NCI-H460 (cell line): ENCODE results near the gene MEX3A. TPM values are rescaled to one million over a fixed set of nuclear protein-coding genes. Genes with fewer than 3 reads are reported as not detected.
"Not testable (repeated sequence)": the region's sequence is repeated elsewhere in the genome, so short reads cannot be mapped to it uniquely, and the experiment has no call there.

Experiments used
- DNase-seq: peaks from one replicate; pipeline ENCODE4 v3.0.0-alpha.2; 2016; ENCODE audit warnings: low read depth; ENCODE audit errors: extremely low read depth
- total RNA-seq: library from RNA; depleted of rRNA; stranded (reverse); fragments of >200 nt; shearing (Covaris generic); gene quantifications from 2 replicates; pipeline ENCODE4 v1.2.3, GENCODE V29; 2014

The MEX3A gene
- total RNA-seq, 1 experiment from 2014 or later: 2.8 TPM

DNA sequence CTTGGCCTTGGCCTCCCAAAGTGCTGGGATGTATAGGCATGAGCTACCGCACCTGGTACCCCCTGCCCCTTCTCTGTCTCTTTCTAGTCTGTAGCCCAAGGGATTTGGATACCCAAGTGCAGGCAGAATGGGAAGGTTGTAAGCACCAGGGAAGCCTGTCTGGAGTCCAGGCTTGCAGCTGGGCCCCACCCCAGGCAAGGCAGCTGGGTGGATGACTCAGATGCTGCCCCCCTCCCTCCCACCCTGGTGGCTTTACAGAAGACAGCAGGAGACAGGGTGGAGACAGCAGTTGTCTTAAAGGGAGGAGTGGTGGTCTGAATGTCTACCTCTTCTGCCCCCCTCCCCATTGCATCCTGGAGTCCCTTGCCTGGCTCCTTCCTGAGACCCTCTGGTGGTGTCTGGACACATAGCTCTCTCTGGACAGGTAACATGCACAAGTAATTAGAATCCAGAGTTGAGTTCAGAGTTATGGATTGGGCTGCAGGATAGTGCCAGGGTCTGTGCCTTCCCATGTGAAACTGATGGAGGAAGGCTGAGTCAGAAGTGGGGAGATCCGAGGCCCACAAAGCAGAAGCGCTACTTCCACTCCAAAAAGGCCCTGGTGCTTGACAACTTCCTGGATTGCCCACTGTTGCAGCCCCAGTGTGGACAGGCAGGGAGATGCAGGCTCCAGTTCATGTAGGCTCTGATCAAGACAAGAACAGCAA is 37.4 kb upstream of the MEX3A start:
- DNase-seq: no peak

- no peak for DNase-seq
Measured at GRCh38 chr1:156118177-156118868, 36.1 kb upstream of the MEX3A start.

DNA sequence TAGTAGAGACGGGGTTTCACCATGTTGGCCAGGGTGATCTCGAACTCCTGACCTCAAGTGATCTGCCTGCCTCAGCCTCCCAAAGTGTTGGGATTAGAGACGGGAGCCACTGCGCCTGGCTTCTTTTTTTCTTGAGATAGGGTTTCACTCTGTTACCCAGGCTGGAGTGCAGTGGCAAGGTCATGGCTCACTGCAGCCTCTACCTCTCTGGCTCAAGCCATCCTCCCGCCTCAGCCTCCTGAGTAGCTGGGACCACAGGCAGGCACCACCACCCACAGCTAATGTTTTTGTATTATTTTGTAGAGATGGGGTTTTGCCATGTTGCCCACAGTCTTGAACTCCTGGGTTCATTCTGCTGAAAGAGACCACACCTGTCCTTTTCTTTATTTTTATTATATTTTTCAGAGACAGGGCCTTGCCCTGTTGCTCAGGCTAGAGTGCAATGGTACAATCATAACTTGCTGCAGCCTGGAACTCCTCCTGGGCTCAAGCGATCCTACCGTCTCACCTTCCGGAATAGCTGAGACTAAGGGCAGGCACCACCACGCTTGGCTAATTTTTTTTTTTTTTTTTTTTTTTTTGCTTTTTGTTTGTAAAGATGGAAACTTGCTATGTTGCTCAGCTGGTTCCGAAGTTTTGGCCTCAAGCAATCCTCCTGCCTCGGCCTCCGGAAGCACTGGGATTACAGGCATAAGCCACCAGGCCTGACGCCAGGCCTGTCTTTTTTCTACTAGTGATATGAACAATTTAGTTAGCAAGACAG is 35.3 kb upstream of the MEX3A start:
- no peak for DNase-seq

DNA sequence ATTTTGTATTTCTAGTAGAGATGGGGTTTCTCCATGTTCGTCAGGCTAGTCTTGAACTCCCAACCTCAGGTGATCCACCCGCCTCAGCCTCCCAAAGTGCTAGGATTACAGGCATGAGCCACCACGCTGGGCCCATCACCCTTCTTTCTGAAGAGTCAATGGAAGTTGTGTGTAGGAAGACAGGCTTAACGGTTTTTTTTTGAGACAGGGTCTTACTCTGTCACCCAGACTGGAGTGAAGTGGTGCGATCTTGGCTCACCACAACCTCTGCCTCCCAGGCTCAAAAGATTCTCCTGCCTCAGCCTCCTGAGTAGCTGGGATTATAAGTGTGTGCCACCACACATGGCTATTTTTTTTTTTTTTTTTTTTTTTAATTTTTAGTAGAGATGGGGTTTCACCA is 34.5 kb upstream of the MEX3A start:
- DNase-seq: not testable (repeated sequence)

GRCh38 chr1:156115514-156116374 is 33.5 kb upstream of the MEX3A start:
- DNase-seq: no peak

DNA sequence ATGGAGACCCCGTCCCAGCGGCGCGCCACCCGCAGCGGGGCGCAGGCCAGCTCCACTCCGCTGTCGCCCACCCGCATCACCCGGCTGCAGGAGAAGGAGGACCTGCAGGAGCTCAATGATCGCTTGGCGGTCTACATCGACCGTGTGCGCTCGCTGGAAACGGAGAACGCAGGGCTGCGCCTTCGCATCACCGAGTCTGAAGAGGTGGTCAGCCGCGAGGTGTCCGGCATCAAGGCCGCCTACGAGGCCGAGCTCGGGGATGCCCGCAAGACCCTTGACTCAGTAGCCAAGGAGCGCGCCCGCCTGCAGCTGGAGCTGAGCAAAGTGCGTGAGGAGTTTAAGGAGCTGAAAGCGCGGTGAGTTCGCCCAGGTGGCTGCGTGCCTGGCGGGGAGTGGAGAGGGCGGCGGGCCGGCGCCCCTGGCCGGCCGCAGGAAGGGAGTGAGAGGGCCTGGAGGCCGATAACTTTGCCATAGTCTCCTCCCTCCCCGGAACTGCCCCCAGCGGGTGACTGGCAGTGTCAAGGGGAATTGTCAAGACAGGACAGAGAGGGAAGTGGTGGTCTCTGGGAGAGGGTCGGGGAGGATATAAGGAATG is 32.8 kb upstream of the MEX3A start:
- DNase-seq: no peak

DNA sequence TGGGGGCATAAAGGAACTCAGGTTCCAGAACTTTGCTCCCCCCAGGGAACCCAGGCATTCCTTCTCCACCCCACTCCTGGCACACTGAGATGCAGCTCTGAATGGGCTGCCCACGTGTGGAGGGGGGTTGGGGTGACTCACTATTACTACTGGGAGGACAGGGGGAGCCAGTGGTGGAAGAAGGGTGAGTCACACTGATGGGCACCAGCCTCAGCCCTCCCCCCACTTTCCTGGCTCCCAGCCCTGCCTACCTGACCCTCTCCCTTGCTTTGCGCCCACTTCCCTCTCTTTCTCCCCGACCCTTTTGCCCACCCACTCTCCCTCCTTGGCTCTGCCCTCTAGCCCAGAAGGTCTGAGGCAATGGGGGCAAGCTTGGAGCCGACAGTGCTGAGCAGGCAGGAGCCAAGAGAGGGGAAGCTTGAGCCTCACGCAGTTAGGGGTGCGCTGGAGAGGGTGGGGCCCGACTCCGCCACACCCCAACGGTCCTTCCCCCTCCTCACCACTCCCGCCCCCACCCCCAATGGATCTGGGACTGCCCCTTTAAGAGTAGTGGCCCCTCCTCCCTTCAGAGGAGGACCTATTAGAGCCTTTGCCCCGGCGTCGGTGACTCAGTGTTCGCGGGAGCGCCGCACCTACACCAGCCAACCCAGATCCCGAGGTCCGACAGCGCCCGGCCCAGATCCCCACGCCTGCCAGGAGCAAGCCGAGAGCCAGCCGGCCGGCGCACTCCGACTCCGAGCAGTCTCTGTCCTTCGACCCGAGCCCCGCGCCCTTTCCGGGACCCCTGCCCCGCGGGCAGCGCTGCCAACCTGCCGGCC is 32.0 kb upstream of the MEX3A start, which contains the start of gene LMNA:
Gene LMNA (plus strand): TSS at position 611 of the 818 bp plus-strand sequence. CDS start 208 bp downstream, outside the sequence.
- DNase-seq: peak; percentile 95

- no peak for DNase-seq
Measured at GRCh38 chr1:156113282-156113950, 31.2 kb upstream of the MEX3A start.

GRCh38 chr1:156112276-156113137 is 30.2 kb upstream of the MEX3A start:
- no peak for DNase-seq

- no peak for DNase-seq
Measured at GRCh38 chr1:156111355-156111962, 29.2 kb upstream of the MEX3A start.

DNA sequence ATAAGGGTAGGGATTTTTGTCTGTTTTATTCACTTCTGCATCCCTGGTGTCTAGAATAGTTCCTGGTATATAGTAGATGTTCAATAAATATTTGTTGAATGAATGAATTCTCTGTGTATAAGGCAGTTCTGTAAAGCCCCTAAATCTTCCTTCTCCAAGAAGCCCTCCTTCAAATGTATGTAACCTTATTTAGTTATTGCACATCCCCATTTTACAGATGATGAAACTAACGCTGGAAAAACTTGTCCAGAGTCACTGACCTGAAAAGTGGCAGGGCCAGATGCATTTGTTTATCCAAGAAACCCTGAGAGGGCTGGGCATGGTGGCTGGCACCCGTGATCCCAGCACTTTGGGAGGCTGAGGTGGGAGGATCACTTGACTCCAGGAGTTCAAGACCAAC is 28.0 kb upstream of the MEX3A start:
- no peak for DNase-seq

DNA sequence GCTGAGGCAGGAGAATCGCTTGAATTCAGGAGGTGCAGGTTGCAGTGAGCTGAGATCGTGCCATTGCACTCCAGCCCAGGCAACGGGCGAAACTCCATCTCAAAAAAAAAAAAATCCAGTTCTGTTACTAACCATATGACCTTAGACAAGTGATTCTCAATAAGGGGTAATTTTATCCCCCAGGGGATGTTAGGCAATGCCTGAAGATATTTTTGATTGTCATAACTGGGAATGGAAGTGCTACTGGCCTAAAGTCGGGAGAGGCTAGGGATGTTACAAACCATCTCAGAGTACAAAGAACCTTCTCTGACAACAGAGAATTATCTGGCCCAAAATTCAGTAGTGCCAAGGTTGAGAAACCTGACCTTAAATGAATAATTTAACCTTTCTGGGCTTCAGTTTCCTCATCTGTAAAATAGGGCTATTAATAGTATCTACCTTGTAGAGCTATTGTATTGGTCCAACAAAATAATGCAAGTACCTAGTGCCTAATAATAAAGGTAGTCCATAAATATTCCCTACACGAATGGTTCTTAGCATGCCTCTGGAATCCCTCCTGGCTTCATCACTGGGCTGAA is 26.5 kb upstream of the MEX3A start:
- no peak for DNase-seq

DNA sequence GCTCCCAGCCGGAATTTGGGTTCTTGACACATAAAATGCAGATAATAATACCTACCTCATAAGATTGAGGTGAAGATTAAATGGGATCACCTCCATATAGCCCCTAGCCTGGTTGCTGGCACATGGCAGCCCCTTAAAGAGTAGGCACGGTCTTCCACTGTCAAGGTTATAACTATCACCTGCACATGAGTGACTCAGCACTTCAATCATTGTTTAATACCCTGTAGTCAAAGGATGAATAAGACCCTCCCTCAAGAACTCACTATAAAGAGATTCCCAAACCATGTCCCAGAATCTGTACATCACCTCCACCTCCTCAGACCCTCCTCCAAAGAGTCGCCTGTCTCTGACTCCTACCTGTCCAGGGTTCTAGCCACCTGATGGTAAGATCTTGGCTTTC is 25.8 kb upstream of the MEX3A start:
- DNase-seq: no peak

DNA sequence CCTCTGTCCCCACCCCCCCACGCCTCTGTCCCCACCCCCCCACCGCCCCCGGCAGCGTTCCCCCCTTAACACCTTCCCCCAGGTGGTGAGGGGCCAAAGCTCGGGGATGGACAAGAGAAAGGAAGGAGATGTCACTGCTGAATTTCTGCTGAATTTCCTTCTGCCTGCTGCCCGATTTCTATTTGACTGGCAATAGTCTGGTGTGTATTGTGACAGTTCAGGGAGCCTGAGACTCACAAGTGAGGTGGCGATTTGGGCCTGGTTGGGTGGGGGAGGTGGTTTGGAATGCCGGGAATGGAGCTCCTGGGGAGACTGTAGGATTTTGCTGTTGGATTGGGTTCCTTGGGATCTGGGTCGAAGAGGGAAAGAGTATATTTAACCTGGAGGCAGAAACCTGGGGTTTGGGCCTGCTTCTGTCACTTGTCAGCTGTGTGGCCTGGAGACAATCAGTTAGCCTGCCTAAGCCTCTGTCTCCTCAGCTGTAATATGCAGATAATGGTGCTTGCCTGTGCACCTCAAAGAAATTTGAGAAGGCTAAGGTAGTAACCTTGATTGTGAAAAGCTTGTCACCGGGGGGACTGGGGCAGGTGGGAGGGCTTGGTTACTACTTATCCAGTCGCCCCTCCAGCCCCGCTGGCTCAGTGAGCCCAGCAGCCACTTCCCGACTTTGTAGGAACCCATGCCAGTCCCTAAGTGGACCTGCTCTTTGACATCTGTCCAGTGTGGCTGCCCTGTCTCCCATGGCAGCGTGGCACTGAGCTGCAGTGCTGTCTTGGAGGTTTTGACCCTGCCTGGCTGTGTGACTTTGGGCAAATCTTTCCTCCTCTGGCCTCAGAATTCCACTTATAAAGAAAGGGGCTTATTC is 24.6 kb upstream of the MEX3A start:
- no peak for DNase-seq

GRCh38 chr1:156104861-156105832 is 22.9 kb upstream of the MEX3A start:
- DNase-seq: no peak
